Neural cell (in vitro differentiated cells): ENCODE measurements around the gene NTN4. TPM values are rescaled to one million over a fixed set of nuclear protein-coding genes. Genes with fewer than 3 reads are reported as not detected.

ENCODE experiments used
- H2AFZ ChIP-seq: fragments of 200-600, 300-800 bp; sonication (generic), shearing (Covaris generic); 2 replicates; pipeline ENCODE4 v1.6.0; 2014; ENCODE audit warnings: low read depth, mild to moderate bottlenecking, antibody characterized with exemption, low read length, moderate library complexity
- H3F3A ChIP-seq: fragments of 200-600 bp; shearing (Covaris generic); 2 replicates; pipeline ENCODE4 v1.6.1; 2016; ENCODE audit warnings: mild to moderate bottlenecking, moderate library complexity, mixed read lengths, antibody characterized with exemption, low read length; ENCODE audit not compliant: insufficient read depth, poor library complexity, severe bottlenecking
- H3K27ac ChIP-seq: fragments of 200-600, 300-800 bp; sonication (generic), shearing (Covaris generic); 2 replicates; pipeline ENCODE4 v1.5.1; 2014; ENCODE audit warnings: mild to moderate bottlenecking, low read length, moderate library complexity
- H3K27me3 ChIP-seq: fragments of 300-800, 200-600 bp; sonication (generic), shearing (Covaris generic); 2 replicates; pipeline ENCODE4 v1.6.0; 2014; ENCODE audit warnings: mild to moderate bottlenecking, low read depth, low read length, moderate library complexity; ENCODE audit not compliant: insufficient read depth
- H3K36me3 ChIP-seq: fragments of 300-800, 200-600 bp; sonication (generic), shearing (Covaris generic); 2 replicates; pipeline ENCODE4 v1.5.1; 2014; ENCODE audit warnings: mild to moderate bottlenecking, antibody characterized with exemption, low read length, moderate library complexity; ENCODE audit not compliant: insufficient read depth
- H3K4me2 ChIP-seq: fragments of 300-800, 200-600 bp; sonication (generic), shearing (Covaris generic); 2 replicates; pipeline ENCODE4 v1.6.0; 2014; ENCODE audit warnings: mild to moderate bottlenecking, low read length
- H3K4me3 ChIP-seq: fragments of 300-800, 200-600 bp; sonication (generic), shearing (Covaris generic); 2 replicates; pipeline ENCODE4 v1.5.1; 2014; ENCODE audit warnings: mild to moderate bottlenecking, low read length, moderate library complexity
- H3K79me2 ChIP-seq: fragments of 200-600 bp; shearing (Covaris generic); replicated peaks from 2 replicates; pipeline ENCODE4 v1.6.0; 2014; ENCODE audit warnings: mild to moderate bottlenecking, low read length, moderate library complexity; ENCODE audit not compliant: insufficient read depth
- H3K9ac ChIP-seq: fragments of 300-800, 200-600 bp; sonication (generic), shearing (Covaris generic); 2 replicates; pipeline ENCODE4 v1.6.1; 2016; ENCODE audit warnings: mild to moderate bottlenecking, low read length, mixed read lengths
- H3K9me2 ChIP-seq: fragments of 200-600 bp; shearing (Covaris generic); 2 replicates; pipeline ENCODE4 v1.6.1; 2016; ENCODE audit warnings: mild to moderate bottlenecking, low read length, mixed read lengths; ENCODE audit not compliant: insufficient read depth
- H3K9me3 ChIP-seq: fragments of 200-600, 300-800 bp; sonication (generic), shearing (Covaris generic); 2 replicates; pipeline ENCODE4 v1.6.1; 2016; ENCODE audit warnings: mild to moderate bottlenecking, mixed run types, low read length, moderate library complexity, mixed read lengths
- H4K20me1 ChIP-seq: fragments of 200-600 bp; shearing (Covaris generic); 2 replicates; pipeline ENCODE4 v1.6.1; 2016; ENCODE audit warnings: mild to moderate bottlenecking, mixed run types; ENCODE audit not compliant: insufficient read depth
- EP300 ChIP-seq: fragments of 450-650 bp; conservative IDR thresholded peaks from 2 replicates; pipeline ENCODE4 v1.6.1; 2014; ENCODE audit warnings: antibody characterized with exemption, mild to moderate bottlenecking, moderate library complexity; ENCODE audit not compliant: poor library complexity, severe bottlenecking
- EZH2 ChIP-seq: fragments of 200-600, 300-800 bp; shearing (Covaris generic), sonication (generic); IDR thresholded peaks from 2 replicates; pipeline ENCODE4 v1.6.1; 2014; ENCODE audit warnings: antibody characterized with exemption, low read length, borderline replicate concordance, mild to moderate bottlenecking; ENCODE audit not compliant: insufficient read depth, poor library complexity, severe bottlenecking
- MXI1 ChIP-seq: fragments of 450-650 bp; conservative IDR thresholded peaks from 2 replicates; pipeline ENCODE4 v1.6.1; 2014; ENCODE audit warnings: antibody characterized with exemption, mild to moderate bottlenecking; ENCODE audit not compliant: poor library complexity, severe bottlenecking
- POLR2AphosphoS5 ChIP-seq: IDR thresholded peaks from 2 replicates; pipeline ENCODE4 v1.6.1; 2012
- RAD21 ChIP-seq: fragments of 450-650 bp; conservative IDR thresholded peaks from 2 replicates; pipeline ENCODE4 v1.6.1; 2014; ENCODE audit warnings: antibody characterized with exemption, mild to moderate bottlenecking, moderate library complexity
- REST ChIP-seq: IDR thresholded peaks from 2 replicates; pipeline ENCODE4 v1.6.1; 2012; ENCODE audit warnings: borderline replicate concordance
- SMC3 ChIP-seq: fragments of 450-650 bp; conservative IDR thresholded peaks from 2 replicates; pipeline ENCODE4 v1.6.1; 2014; ENCODE audit warnings: antibody characterized with exemption, mild to moderate bottlenecking, moderate library complexity; ENCODE audit not compliant: poor library complexity
- TAF1 ChIP-seq: IDR thresholded peaks from 2 replicates; pipeline ENCODE4 v1.6.1; 2012; ENCODE audit warnings: low read depth
- polyA plus RNA-seq: library from polyadenylated mRNA; depleted of rRNA; stranded (reverse); fragments of >200 nt; gene quantifications from 2 replicates; pipeline ENCODE4 v1.2.3, GENCODE V29; 2014
- TF ChIP-seq, protein P1 (sequence below): fragments of 450-650 bp; IDR thresholded peaks from 2 replicates; pipeline ENCODE4 v1.5.1; 2014; ENCODE audit warnings: antibody characterized with exemption, mild to moderate bottlenecking, moderate library complexity; ENCODE audit not compliant: poor library complexity, severe bottlenecking

NTN4 gene
- polyA plus RNA-seq, 1 donor from 2014 or later, result 12.4 TPM

- no peaks in the 10 kb centered on the region for H3F3A ChIP-seq
- H3K27me3 ChIP-seq, result no peaks in the 10 kb centered on the region
- no peaks in the 10 kb centered on the region for H3K36me3 ChIP-seq
- H4K20me1 ChIP-seq, result no peaks in the 10 kb centered on the region
- H3K9me3 ChIP-seq, result no peaks in the 10 kb centered on the region
- no peaks in the 10 kb centered on the region for H3K9me2 ChIP-seq
- H3K79me2 ChIP-seq, result no peaks in the 10 kb centered on the region
- TF ChIP-seq RAD21 (no peak), REST (no peak), POLR2AphosphoS5 (no peak), EZH2 (no peak), SMC3 (no peak), EP300 (no peak), MXI1 (no peak), TAF1 (no peak)
- TF ChIP-seq, protein P1, sequence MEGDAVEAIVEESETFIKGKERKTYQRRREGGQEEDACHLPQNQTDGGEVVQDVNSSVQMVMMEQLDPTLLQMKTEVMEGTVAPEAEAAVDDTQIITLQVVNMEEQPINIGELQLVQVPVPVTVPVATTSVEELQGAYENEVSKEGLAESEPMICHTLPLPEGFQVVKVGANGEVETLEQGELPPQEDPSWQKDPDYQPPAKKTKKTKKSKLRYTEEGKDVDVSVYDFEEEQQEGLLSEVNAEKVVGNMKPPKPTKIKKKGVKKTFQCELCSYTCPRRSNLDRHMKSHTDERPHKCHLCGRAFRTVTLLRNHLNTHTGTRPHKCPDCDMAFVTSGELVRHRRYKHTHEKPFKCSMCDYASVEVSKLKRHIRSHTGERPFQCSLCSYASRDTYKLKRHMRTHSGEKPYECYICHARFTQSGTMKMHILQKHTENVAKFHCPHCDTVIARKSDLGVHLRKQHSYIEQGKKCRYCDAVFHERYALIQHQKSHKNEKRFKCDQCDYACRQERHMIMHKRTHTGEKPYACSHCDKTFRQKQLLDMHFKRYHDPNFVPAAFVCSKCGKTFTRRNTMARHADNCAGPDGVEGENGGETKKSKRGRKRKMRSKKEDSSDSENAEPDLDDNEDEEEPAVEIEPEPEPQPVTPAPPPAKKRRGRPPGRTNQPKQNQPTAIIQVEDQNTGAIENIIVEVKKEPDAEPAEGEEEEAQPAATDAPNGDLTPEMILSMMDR, result no peak
- H3K27ac ChIP-seq, result no peak overlapping the region
- H2AFZ ChIP-seq, result no peak overlapping the region
- H3K4me3 ChIP-seq, result no peak overlapping the region
- H3K4me2 ChIP-seq, result no peak overlapping the region
- H3K9ac ChIP-seq, result no peak overlapping the region
These were observed 177.5 kb downstream of the NTN4 start for GRCh38 chr12:95613021-95613420.

DNA sequence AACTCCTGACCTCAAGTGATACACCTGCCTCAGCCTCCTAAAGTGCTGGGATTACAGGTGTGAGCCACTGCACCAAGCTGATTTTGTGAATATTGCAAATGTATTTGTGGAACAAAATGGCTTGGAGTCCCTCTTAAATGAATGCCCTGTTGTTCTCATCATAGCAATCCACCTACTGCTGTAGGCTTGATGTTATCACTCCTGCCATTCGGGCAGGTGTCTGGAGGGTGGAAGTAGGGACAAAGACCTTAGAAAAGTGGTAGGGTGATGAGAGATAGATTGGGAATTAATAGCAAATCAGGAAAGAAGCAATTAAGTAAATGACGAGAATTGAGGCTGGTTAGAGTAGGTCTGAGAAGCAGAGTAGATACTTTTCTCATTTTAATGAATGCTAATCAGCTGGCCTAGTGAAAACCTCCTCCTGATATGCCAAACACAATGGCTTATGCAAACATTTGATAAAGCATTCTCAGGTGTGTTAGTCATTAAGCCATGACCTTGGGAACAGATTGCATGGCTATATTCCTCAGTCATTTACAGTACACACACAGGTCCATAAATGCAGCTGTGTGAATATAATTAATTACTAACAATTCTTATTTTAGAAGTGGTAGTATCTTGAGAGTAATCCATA lies 178.8 kb downstream of the NTN4 start:
- H3K4me2 ChIP-seq, result no peak overlapping the region
- TF ChIP-seq MXI1 (no peak), POLR2AphosphoS5 (no peak), EP300 (no peak), TAF1 (no peak), REST (no peak), RAD21 (no peak), EZH2 (no peak), SMC3 (no peak)
- TF ChIP-seq, protein P1, result no peak
- H4K20me1 ChIP-seq, result no peaks in the 10 kb centered on the region
- no peak overlapping the region for H3K27ac ChIP-seq
- H3K27me3 ChIP-seq, result no peaks in the 10 kb centered on the region
- H3K4me3 ChIP-seq, result no peak overlapping the region
- no peaks in the 10 kb centered on the region for H3K79me2 ChIP-seq
- no peak overlapping the region for H3K9ac ChIP-seq
- no peaks in the 10 kb centered on the region for H3K9me2 ChIP-seq
- H3K36me3 ChIP-seq, result no peaks in the 10 kb centered on the region
- H3K9me3 ChIP-seq, result no peaks in the 10 kb centered on the region
- H3F3A ChIP-seq, result no peaks in the 10 kb centered on the region
- no peak overlapping the region for H2AFZ ChIP-seq
